ENCODE data around the gene CFP. TPM values are rescaled to one million over a fixed set of nuclear protein-coding genes. Genes with fewer than 3 reads are reported as not detected.
A peak's percentile ranks its signal among the peaks of the same experiment; 100 is the strongest.
"Not testable (repeated sequence)": the region's sequence is repeated elsewhere in the genome, so short reads cannot be mapped to it uniquely, and the experiment has no call there.

Gene CFP
- polyA plus RNA-seq, 3 donors = 461 to 498 (median 491) TPM

DNA sequence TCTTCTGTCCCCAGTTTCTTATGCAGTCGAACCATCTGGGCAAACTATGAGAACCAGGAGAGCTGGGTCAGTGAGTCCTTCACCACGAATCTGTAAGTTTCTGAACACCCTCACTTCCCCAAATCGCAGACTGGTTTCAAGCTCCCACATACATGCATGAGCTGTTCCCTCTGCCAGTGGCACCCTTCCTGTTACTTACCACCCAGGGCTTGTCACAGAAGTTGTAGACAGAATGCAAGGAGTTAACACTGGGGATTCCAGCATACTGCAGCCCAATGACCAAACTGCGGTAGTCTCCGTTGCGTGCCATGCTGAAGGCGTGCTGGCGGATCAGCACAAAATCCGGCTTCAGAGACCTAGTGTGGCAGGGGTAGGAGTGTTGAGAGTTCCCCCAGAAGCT, 24.7 kb downstream of the CFP start:
- Mint-ChIP-seq H3K27me3 (ENCODE audit: low read depth in 3 of 3) (peaks cover 0 to 5% (median 2%) of the 10 kb centered on the region in 3 donors), H3K4me1 (peaks cover 29% of the 10 kb centered on the region), H3K4me3 (no peak overlapping the region), H3K27ac (peak overlapping the region in 1 of 7 donors; percentile 51), H3K36me3 (no peaks in the 10 kb centered on the region), H3K9me3 (peaks cover 0 to 9% (median 4%) of the 10 kb centered on the region in 7 donors)
- TF ChIP-seq, protein P1, sequence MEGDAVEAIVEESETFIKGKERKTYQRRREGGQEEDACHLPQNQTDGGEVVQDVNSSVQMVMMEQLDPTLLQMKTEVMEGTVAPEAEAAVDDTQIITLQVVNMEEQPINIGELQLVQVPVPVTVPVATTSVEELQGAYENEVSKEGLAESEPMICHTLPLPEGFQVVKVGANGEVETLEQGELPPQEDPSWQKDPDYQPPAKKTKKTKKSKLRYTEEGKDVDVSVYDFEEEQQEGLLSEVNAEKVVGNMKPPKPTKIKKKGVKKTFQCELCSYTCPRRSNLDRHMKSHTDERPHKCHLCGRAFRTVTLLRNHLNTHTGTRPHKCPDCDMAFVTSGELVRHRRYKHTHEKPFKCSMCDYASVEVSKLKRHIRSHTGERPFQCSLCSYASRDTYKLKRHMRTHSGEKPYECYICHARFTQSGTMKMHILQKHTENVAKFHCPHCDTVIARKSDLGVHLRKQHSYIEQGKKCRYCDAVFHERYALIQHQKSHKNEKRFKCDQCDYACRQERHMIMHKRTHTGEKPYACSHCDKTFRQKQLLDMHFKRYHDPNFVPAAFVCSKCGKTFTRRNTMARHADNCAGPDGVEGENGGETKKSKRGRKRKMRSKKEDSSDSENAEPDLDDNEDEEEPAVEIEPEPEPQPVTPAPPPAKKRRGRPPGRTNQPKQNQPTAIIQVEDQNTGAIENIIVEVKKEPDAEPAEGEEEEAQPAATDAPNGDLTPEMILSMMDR (IDR thresholded peaks at IDR 0.05) = no peak
- Histone ChIP-seq H3K36me3 (replicated peaks in 1 of 2; ENCODE audit: control insufficient read depth in 1 of 2, insufficient read depth in 2 of 2, low read length in 2 of 2) (no peaks in the 10 kb centered on the region), H3K9me3 (replicated peaks in 1 of 2; ENCODE audit: control insufficient read depth in 1 of 2, insufficient read depth in 1 of 2, low read length in 2 of 2) (peaks cover 0 to 4% of the 10 kb centered on the region in 2 donors), H3K4me1 (ENCODE audit: control insufficient read depth in 1 of 2, insufficient read depth in 2 of 2, low read length in 2 of 2) (peaks cover 34 to 38% of the 10 kb centered on the region in 2 donors), H3K4me2 (replicated peaks; ENCODE audit: extremely low read depth, low read length, poor library complexity, severe bottlenecking) (no peak overlapping the region), H4K20me1 (ENCODE audit: insufficient read depth, low read length) (no peaks in the 10 kb centered on the region), H3K27me3 (ENCODE audit: control insufficient read depth in 2 of 2, insufficient read depth in 2 of 2, low read length in 2 of 2) (no peaks in the 10 kb centered on the region), H2AFZ (ENCODE audit: insufficient read depth, low read depth, low read length, poor library complexity, severe bottlenecking) (no peak overlapping the region), H3K4me3 (replicated peaks in 1 of 3; ENCODE audit: low read depth in 2 of 3, low read length in 3 of 3) (no peak overlapping the region), H3K79me2 (ENCODE audit: insufficient read depth, low read length) (no peaks in the 10 kb centered on the region), H3K9ac (ENCODE audit: insufficient read depth, low read length, poor library complexity, severe bottlenecking) (no peak overlapping the region), H3K27ac (ENCODE audit: low read depth in 1 of 2, low read length in 2 of 2) (no peak overlapping the region)
- intact Hi-C loops (cut with micrococcal nuclease) = no loop called here
- DNase-seq = peak; percentile 16 to 55 (median 23)
- WGBS (ENCODE audit: insufficient coverage) = 10% methylated on average over 2 of the region's 9 CpGs

DNA sequence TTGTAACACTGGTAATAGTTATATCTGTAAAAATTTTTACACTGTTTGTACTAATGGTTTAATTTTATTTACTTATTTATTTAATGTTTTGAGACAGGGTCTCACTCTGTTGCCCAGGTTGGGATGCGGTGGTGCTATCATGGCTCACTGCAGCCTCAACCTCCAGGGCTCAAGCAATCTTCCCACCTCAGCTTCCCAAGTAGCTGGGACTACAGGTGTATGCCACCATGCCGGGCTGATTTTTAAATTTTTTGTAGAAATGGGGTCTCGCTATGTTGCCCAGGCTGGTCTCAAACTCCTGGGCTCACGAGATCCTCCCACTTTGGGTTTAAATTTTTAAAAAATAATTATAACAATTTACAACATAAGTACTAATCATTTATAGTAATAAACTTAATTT, 26.6 kb downstream of the CFP start:
- H3K9ac ChIP-seq (ENCODE audit: insufficient read depth, low read length, poor library complexity, severe bottlenecking); H3K27ac ChIP-seq (ENCODE audit: low read depth in 1 of 2, low read length in 2 of 2); H4K20me1 ChIP-seq (ENCODE audit: insufficient read depth, low read length); intact Hi-C loops (cut with micrococcal nuclease); H3K9me3 ChIP-seq (replicated peaks in 1 of 2; ENCODE audit: control insufficient read depth in 1 of 2, insufficient read depth in 1 of 2, low read length in 2 of 2); H3K27me3 Mint-ChIP-seq (ENCODE audit: low read depth in 3 of 3); H3K27ac Mint-ChIP-seq; H3K4me2 ChIP-seq (replicated peaks; ENCODE audit: extremely low read depth, low read length, poor library complexity, severe bottlenecking); H2AFZ ChIP-seq (ENCODE audit: insufficient read depth, low read depth, low read length, poor library complexity, severe bottlenecking); H3K4me3 ChIP-seq (replicated peaks in 1 of 3; ENCODE audit: low read depth in 2 of 3, low read length in 3 of 3); DNase-seq; H3K27me3 ChIP-seq (ENCODE audit: control insufficient read depth in 2 of 2, insufficient read depth in 2 of 2, low read length in 2 of 2); H3K36me3 ChIP-seq (replicated peaks in 1 of 2; ENCODE audit: control insufficient read depth in 1 of 2, insufficient read depth in 2 of 2, low read length in 2 of 2); H3K36me3 Mint-ChIP-seq; H3K4me3 Mint-ChIP-seq; H3K79me2 ChIP-seq (ENCODE audit: insufficient read depth, low read length): not testable (repeated sequence)
- Mint-ChIP-seq H3K9me3 (peaks cover 0 to 13% (median 5%) of the 10 kb centered on the region in 7 donors), H3K4me1 (peaks cover 13% of the 10 kb centered on the region)
- WGBS (ENCODE audit: insufficient coverage) = no CpG with 5 or more reads among the region's 4 CpGs
- peaks cover 16 to 22% of the 10 kb centered on the region in 2 donors for H3K4me1 ChIP-seq (ENCODE audit: control insufficient read depth in 1 of 2, insufficient read depth in 2 of 2, low read length in 2 of 2)
